GM12891 (cell line): Measurements from ENCODE around the gene TNS1.

Experiments used
- POLR2A ChIP-seq: IDR thresholded peaks from 2 replicates; pipeline ENCODE4 v1.6.1; 2011; ENCODE audit warnings: low read depth, low read length, control low read depth
- POLR2AphosphoS5 ChIP-seq: IDR thresholded peaks from 2 replicates; pipeline ENCODE4 v1.6.1; 2011; ENCODE audit warnings: low read depth, low read length, control low read depth

DNA sequence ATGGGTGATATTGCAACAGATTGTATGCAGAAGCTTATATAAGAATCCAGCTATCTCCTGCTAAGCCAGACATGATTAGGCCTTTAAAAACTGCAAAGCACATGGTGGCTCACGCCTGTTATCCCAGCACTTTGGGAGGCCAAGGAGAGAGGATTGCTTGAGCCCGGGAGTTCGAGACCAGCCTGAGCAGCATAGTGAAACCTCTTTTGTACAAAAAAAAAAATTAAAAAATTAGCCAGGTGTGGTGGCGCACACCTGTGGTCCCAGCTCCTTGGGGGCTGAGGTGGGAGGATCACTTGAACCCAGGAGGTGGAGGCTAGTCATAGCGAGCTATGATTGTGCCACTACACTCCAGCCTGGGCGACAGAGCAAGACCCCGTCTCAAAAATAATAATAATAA is 204.6 kb downstream of the TNS1 start:
- no peak for TF ChIP-seq POLR2AphosphoS5
- no peak for TF ChIP-seq POLR2A
